ENCODE results near the gene ABCA3.
"Not testable (repeated sequence)": the region's sequence is repeated elsewhere in the genome, so short reads cannot be mapped to it uniquely, and the experiment has no call there.

The ABCA3 gene

DNA sequence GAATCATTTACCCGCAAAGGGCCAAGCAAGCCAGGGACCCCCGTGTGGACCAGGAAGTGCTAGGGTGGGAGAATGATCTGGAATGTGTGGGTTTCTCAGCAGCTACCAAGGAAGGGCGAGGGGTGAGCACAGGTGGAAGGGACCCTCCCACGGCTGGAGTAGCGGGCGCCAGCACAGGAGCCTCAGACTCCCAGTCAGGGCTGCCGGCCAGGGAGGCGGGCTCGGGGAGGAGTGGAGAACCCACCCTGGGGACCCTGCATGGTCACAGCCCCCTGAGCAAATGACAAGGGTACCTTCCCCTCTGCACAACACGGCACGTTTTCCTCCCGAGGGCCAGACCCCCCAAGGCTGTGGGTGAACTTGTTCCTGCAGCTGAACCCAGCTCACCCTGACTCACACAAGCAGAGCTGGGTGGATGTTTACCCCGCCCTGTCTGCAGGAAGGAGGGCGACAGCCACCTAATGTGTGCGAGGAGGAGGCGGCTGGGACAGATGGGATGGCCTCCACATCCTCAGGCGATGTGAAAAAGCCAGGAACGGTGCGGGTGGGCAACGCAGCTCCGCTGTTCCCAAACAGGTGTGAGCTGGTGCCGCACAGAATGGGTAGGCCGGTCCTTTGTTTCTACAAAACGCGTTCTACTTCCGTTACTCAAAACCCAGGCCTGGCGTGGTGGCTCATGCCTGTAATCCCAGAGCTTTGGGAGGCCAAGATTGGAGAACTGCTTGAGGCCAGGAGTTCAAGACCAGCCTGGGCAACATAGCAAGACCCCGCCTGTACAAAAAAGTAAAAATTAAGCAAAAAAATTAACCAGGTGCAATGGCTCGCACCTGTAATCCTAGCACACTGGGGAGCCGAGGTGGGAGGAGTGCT is 95.4 kb downstream of the ABCA3 start:
- Mint-ChIP-seq H3K4me3 (no peak overlapping the region), H3K4me1 (no peaks in the 10 kb centered on the region), H3K36me3 (ENCODE audit: low read depth) (peaks cover 18% of the 10 kb centered on the region), H3K27me3 (ENCODE audit: low read depth) (no peaks in the 10 kb centered on the region), H3K9me3 (no peaks in the 10 kb centered on the region), H3K27ac (no peak overlapping the region)
- TF ChIP-seq, protein P1, sequence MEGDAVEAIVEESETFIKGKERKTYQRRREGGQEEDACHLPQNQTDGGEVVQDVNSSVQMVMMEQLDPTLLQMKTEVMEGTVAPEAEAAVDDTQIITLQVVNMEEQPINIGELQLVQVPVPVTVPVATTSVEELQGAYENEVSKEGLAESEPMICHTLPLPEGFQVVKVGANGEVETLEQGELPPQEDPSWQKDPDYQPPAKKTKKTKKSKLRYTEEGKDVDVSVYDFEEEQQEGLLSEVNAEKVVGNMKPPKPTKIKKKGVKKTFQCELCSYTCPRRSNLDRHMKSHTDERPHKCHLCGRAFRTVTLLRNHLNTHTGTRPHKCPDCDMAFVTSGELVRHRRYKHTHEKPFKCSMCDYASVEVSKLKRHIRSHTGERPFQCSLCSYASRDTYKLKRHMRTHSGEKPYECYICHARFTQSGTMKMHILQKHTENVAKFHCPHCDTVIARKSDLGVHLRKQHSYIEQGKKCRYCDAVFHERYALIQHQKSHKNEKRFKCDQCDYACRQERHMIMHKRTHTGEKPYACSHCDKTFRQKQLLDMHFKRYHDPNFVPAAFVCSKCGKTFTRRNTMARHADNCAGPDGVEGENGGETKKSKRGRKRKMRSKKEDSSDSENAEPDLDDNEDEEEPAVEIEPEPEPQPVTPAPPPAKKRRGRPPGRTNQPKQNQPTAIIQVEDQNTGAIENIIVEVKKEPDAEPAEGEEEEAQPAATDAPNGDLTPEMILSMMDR (IDR thresholded peaks at IDR 0.05; ENCODE audit: unreplicated experiment in 3 of 3), result no peak

DNA sequence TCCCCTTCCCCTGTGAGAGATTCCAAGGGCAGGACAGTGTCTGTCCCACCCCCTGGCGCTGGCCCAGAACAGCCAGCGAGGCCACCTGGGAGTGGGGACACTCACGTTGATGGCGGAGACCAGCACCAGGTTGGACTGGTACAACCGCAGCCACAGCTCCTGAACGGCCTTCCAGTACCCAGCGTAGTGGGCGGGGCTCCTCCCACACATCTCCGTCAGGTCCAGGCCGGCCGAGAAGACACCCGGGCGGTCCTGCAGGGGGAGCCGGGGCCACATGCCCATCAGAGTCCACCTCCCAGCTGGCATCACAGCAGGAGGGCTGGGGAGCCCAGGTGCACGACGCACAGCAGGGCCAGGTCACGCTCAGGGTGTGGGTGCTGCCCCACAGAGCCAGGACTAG is 96.2 kb downstream of the ABCA3 start:
- no peak overlapping the region for H3K4me3 Mint-ChIP-seq
- H3K9me3 Mint-ChIP-seq, result no peaks in the 10 kb centered on the region
- peaks cover 7% of the 10 kb centered on the region for H3K27me3 Mint-ChIP-seq (ENCODE audit: low read depth)
- no peak overlapping the region for H3K27ac Mint-ChIP-seq
- no peaks in the 10 kb centered on the region for H3K4me1 Mint-ChIP-seq
- TF ChIP-seq, protein P1 (IDR thresholded peaks at IDR 0.05; ENCODE audit: unreplicated experiment in 3 of 3), result no peak
- peaks cover 18% of the 10 kb centered on the region for H3K36me3 Mint-ChIP-seq (ENCODE audit: low read depth)

DNA sequence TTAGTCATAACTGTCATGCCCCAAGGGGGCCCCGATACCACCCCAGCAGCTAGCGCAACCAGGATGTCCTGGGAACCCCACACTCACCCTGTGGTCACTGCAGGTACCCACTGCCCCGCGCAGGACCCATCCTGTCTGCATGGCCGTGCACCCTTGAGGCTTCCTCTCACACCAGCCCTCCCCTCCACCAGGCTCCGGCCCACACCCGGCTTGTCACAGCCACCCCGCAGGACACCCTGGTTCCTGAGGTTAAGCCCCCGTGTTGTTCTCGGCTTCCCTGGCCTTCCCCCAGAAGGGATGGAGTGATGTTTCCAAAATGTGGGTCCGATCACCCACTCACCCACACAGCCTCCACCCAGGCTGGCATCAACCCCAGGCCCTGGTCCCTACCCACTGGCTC is 96.7 kb downstream of the ABCA3 start:
- H3K4me1 Mint-ChIP-seq, result no peaks in the 10 kb centered on the region
- no peak overlapping the region for H3K4me3 Mint-ChIP-seq
- TF ChIP-seq, protein P1 (IDR thresholded peaks at IDR 0.05; ENCODE audit: unreplicated experiment in 3 of 3), result no peak
- no peaks in the 10 kb centered on the region for H3K9me3 Mint-ChIP-seq
- no peak overlapping the region for H3K27ac Mint-ChIP-seq
- peaks cover 7% of the 10 kb centered on the region for H3K27me3 Mint-ChIP-seq (ENCODE audit: low read depth)
- H3K36me3 Mint-ChIP-seq (ENCODE audit: low read depth), result peaks cover 17% of the 10 kb centered on the region

DNA sequence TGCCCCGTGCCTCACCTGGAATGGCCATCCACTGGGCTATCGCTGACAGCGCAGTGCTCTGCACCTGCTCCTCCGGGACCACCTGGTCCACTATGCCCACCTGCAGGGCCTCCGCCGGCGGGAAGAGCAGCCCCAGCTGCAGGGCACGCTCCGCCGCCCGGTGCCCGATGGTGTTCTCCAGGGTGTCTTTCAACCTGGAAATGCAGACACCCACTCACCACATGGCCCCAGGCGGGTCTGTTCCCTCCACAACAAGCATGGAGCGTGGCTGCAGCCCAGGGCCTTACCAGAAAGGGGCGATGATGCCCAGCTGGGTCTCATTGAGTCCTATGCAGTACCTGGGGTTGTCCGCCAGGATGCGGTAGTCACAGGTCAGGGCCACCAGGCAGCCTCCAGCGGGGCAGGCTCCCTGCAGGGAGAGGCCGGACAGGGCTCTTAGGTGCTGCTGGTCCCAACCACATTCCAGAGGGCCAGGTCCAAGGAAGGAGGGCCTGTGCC is 97.4 kb downstream of the ABCA3 start:
- Mint-ChIP-seq H3K9me3 (no peaks in the 10 kb centered on the region), H3K4me1 (no peaks in the 10 kb centered on the region), H3K36me3 (ENCODE audit: low read depth) (peaks cover 15% of the 10 kb centered on the region), H3K27ac (no peak overlapping the region), H3K27me3 (ENCODE audit: low read depth) (peaks cover 12% of the 10 kb centered on the region), H3K4me3 (no peak overlapping the region)
- TF ChIP-seq, protein P1 (IDR thresholded peaks at IDR 0.05; ENCODE audit: unreplicated experiment in 3 of 3), result no peak

DNA sequence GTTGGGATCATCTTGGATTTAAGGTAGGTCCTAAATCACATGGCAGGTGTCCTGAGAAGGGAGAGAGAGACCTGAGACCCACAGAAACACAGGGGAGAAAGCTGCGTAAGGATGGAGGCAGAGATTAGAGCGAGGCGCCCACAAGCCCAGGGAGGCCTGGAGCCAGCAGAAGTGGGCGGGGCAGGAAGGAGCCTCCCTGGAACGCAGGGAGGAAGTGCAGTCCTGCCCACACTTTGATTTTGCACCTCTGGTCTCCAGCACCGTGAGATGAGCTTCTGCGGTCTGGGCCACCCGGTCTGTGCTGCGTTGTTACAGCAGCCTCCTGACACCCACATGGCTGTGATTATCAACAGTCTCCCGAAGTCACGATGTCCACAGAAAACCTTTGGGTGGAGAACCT is 97.9 kb downstream of the ABCA3 start:
- peaks cover 15% of the 10 kb centered on the region for H3K27me3 Mint-ChIP-seq (ENCODE audit: low read depth)
- H3K4me1 Mint-ChIP-seq, result no peaks in the 10 kb centered on the region
- H3K4me3 Mint-ChIP-seq, result no peak overlapping the region
- H3K9me3 Mint-ChIP-seq, result no peaks in the 10 kb centered on the region
- TF ChIP-seq, protein P1 (IDR thresholded peaks at IDR 0.05; ENCODE audit: unreplicated experiment in 3 of 3), result no peak
- H3K27ac Mint-ChIP-seq, result no peak overlapping the region
- H3K36me3 Mint-ChIP-seq (ENCODE audit: low read depth), result peaks cover 15% of the 10 kb centered on the region

DNA sequence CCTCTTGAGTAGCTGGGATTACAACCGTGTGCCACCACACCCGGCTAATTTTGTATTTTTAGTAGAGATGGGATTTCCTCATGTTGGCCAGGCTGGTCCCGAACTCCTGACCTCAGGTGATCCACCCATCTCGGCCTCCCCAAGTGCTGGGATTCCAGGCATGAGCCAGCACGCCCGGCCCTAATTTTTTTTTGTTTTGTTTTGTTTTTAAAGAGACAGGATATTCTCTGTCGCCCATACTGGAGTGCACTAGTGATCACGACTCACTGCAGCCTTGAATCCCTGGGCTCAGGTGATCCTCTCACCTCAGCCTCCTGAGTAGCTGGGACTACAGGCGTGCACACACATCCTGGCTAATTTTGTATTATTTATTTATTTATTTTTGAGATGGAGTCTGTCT is 100.2 kb downstream of the ABCA3 start:
- peaks cover 32% of the 10 kb centered on the region for H3K27me3 Mint-ChIP-seq (ENCODE audit: low read depth)
- H3K4me1 Mint-ChIP-seq; H3K4me3 Mint-ChIP-seq; H3K27ac Mint-ChIP-seq; H3K36me3 Mint-ChIP-seq (ENCODE audit: low read depth); H3K9me3 Mint-ChIP-seq: not testable (repeated sequence)
